Activated CD4-positive, alpha-beta T cell treated with anti-CD3 and anti-CD28 coated beads for 4 hours (primary cell): ENCODE data around the gene USP31.
"Not testable (repeated sequence)": the region's sequence is repeated elsewhere in the genome, so short reads cannot be mapped to it uniquely, and the experiment has no call there.

ENCODE experiments used
- DNase-seq, 2 donors: peaks; one replicate each; pipeline ENCODE4 v3.0.0-alpha.2; 2020

Gene USP31

DNA sequence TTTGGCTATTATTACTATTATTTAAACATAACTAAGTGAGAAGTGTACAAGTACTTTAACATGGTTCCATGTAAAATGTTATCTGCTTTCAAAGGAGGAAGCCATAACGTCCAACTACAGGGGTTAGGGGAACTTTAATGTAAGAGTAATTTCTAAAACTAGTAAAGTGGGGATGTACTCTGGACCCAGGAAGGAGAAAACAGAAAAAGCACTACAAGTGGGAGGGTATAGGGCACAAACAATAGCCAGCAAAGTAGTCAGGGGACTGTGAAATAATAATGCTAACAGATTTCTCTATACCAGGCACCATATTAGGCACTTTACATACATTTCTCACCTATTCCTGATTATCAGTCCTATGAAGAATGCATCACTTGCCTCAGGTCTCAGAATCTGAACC, 19.6 kb downstream of the USP31 start:
- DNase-seq = no peak

- no peak for DNase-seq
Observed at GRCh38 chr16:23128056-23128455, 21.2 kb downstream of the USP31 start.

- no peak for DNase-seq
Observed at GRCh38 chr16:23125277-23125676, 24.0 kb downstream of the USP31 start.

DNA sequence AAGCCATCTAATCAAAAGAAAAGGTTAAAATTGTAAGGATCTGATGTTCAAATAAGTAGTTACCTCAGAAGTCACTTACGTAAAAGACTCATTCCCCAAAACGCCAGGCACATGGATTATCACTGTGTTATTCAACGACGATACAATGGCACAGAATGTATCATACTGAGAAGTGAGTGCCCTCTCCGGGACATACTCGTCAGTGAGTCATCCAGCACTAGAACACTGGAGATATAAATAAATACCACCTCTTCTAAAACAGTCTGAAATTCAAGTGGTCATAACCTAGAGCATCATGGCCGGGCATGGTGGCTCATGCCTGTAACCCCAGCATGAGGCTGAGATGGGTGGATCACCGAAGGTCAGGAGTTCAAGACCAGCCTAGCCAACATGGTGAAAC, 24.9 kb downstream of the USP31 start:
- no peak for DNase-seq

GRCh38 chr16:23122144-23122543, 27.1 kb downstream of the USP31 start:
- no peak for DNase-seq

GRCh38 chr16:23121024-23121423, 28.2 kb downstream of the USP31 start:
- DNase-seq = no peak

GRCh38 chr16:23120562-23120961, 28.7 kb downstream of the USP31 start:
- DNase-seq = no peak

GRCh38 chr16:23119570-23119969, 29.7 kb downstream of the USP31 start:
- no peak for DNase-seq

GRCh38 chr16:23114131-23114904, 34.9 kb downstream of the USP31 start:
- DNase-seq = no peak

DNA sequence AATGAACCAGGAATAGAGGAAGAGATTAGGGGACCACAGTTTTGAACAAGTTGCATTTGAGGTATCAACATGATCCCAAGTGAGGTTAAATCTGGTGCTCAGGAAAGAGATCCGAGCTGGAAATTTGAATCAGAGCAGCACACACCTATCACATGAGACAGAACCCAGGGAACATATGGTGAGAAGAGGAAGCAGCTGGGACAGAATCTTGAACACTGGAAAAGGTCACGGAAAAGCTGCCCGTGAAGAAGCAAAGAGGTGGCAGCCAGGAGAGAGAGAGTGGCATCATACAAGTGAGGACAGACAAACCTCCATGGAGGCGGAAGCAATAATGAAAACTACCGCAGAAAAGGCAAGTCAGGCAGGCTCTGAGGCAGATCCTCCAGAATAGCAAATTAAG, 36.1 kb downstream of the USP31 start:
- DNase-seq = no peak

GRCh38 chr16:23110257-23110899, 38.9 kb downstream of the USP31 start:
- DNase-seq = no peak

DNA sequence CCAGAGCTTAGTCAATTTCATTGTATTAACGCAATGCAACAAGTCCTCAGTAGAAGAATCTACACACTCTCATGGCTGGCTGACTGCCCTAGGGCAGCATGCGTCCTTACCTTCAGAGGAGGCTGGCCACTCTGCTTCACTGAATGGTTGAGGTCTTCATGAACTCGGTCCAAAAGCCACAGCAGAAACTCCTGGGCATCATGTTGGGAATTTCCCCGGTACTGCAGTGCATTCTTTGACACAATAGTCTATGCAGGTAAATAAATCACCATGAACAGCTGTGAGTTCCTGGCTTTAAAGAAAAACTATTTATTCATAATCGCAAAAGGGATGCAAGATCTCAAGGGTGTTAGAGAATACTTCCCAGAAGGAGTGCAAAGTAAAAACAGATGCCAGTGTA, 41.3 kb downstream of the USP31 start:
- DNase-seq = no peak

DNA sequence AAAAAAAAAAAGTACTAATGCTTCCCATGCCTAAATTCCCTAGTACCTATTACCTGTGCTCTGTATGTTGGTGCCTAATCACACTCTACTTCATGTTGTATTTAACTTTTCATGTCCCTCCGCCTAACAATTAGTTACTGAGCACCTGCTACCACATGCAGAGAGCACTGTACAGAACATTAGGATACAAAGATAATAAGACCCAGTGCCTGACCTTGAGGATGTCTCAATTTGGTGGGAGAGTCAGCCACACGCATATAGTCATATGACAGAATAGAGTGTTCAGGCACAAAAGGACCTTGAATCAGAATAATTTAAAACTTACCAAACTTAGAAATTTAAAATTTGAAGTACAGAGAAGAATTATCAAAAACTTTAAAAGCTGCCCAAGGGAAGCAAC, 42.1 kb downstream of the USP31 start:
- DNase-seq = no peak

- no peak for DNase-seq
Observed at GRCh38 chr16:23105309-23105708, 43.9 kb downstream of the USP31 start.

- no peak for DNase-seq
Observed at GRCh38 chr16:23104032-23104955, 45.0 kb downstream of the USP31 start.

- DNase-seq = no peak
Observed at GRCh38 chr16:23103603-23104002, 45.6 kb downstream of the USP31 start.

DNA sequence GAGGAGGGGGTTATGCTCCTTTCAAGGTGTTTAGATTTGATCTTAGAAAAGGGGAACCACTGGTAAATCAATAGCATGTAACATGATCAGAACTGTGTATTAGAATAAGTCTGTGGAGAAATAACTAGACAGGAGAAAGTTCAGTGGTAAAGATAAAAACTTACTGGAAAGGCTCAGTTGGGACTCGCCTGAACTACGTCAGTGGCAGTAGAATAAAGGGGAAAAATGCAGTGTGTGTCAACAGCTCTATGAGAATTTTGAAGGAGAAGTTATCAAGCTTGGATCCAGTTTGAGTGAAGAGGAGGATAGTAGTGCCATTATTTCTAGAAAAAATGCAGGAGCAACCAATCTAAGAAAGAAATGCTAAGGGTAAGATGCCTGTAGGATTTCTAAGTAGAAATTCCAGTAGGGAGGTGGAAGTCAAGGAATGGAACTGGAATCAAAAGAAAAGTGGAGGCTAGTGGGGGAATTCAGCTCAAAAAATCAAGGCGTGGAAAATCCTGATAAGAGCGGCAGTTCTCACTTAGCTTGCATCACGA, 48.2 kb downstream of the USP31 start:
- DNase-seq = no peak

GRCh38 chr16:23096450-23096849, 52.8 kb downstream of the USP31 start:
- not testable (repeated sequence) for DNase-seq

- not testable (repeated sequence) for DNase-seq
Observed at GRCh38 chr16:23094136-23094535, 55.1 kb downstream of the USP31 start.

DNA sequence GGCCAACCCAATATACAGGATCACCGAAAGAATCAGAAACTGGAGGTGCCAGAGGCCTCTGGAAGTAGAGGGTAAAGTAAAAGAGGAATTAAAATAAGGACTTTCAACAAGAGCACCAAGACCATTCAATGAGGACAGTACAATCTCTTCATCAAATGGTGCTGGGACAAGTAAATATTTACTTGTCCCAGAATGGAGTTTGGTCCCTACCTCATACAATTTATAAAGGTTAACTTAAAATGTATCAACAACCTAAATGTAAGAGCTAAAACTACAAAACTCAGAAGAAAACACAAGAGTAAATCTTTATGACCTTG, 56.5 kb downstream of the USP31 start:
- DNase-seq = no peak

DNA sequence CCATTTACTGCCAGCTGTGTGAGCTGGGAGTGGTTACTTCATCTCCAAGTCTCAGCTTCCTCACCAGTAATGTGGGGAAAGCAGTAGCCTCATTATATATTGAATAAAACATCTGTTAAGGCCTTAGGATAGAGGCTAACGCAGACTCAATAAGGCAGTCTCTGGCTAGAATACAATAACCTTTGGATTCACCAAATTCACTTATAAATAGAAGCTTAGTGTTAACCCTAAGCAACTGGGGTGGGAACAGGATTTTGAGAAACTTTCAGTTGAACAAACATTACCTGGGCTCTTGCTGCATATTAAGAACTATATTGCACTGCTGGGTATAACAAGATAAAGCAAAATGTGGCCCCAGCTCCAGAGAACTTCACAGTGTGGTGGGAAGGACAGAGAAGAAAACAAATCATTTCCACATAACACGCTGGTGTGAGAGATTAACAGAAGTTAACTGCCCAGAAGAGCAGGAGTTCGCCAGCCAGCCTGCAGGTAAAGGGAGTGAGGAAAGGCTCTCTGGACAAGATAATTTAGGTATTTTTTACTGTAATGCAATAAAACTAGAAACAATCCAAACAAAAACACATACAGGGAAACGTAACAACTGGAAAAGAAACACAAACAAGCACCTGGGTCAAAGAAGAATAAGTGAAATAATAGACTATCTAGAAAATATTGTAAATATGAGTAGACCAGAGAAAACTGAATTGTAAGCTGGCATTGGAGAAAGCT, 57.0 kb downstream of the USP31 start:
- no peak for DNase-seq

DNA sequence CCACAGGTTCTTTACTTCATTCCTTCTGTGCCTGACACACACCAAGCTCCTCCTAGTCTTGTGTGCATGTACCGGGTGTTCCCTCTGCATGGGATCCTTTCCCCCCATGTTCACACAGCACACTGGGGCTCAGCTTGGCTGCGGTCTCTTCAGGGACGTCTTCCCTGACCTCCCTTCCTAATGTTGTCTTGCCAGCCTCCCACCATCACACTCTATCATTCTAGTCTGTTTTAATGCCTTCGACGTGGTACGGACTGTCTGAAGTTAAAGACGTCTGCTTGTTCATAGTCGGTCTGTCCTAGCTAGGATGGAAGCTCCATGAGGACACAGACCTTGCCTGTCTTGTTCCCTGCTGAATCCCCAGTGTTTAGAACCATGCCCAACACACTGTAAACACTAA, 60.1 kb downstream of the USP31 start:
- DNase-seq = no peak

DNA sequence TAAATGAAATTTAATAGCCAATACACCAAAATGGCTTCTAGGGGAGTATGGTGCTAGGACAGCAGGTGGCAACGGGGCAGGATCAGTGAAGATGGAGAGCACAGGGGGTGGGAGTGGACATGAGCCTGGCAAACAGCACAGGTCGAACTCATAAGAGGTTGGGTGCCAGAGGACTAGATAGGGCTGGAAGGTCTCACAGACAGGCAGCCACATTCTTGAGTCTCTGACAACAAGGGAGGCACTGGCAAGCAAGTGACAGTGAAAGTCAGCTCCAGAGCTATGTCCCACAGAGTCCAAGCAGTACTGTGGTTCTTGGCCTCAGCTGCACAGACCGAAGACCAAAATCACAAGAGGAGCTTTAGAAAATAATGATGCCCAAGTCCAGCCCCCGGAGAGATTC, 61.2 kb downstream of the USP31 start:
- no peak for DNase-seq
